ENCODE measurements around the gene SLC6A20.

DNA sequence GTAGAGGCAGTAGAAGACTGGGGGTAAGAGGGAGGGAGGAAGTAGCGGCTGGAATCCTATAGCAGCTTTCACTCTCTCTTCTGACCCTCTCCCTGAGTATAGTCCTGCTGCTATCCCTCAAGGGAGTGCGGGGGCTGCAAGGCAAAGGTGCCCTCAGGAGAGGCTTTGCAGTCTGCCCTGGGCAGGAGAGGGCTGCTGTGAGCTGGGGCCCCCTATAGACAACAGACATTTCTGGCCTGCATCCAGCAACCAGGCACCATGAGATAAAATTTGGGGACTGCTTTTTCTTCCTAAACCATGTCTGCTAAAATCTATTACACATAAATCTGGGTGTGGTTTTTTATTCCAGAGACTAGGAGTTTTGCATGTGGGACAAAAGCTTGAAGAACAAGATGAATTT is 59.1 kb downstream of the SLC6A20 start:
- TF ChIP-seq, protein P1, sequence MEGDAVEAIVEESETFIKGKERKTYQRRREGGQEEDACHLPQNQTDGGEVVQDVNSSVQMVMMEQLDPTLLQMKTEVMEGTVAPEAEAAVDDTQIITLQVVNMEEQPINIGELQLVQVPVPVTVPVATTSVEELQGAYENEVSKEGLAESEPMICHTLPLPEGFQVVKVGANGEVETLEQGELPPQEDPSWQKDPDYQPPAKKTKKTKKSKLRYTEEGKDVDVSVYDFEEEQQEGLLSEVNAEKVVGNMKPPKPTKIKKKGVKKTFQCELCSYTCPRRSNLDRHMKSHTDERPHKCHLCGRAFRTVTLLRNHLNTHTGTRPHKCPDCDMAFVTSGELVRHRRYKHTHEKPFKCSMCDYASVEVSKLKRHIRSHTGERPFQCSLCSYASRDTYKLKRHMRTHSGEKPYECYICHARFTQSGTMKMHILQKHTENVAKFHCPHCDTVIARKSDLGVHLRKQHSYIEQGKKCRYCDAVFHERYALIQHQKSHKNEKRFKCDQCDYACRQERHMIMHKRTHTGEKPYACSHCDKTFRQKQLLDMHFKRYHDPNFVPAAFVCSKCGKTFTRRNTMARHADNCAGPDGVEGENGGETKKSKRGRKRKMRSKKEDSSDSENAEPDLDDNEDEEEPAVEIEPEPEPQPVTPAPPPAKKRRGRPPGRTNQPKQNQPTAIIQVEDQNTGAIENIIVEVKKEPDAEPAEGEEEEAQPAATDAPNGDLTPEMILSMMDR (IDR thresholded peaks at IDR 0.05) = no peak
- no peak for TF ChIP-seq EZH2 (IDR thresholded peaks at IDR 0.05)

Measured in neural progenitor cell (in vitro differentiated cells).